ENCODE measurements around the gene LBP.

- TF ChIP-seq CTCF (IDR thresholded peaks at IDR 0.05), result no peak
- no peak for TF ChIP-seq POLR2A (IDR thresholded peaks at IDR 0.05)
- TF ChIP-seq POLR2AphosphoS5 (IDR thresholded peaks at IDR 0.05), result no peak
- no peak for TF ChIP-seq EP300 (IDR thresholded peaks at IDR 0.05)
Observed at GRCh38 chr20:38402816-38403215, 56.5 kb downstream of the LBP start.

Data from sigmoid colon (tissue), 4 donors.